H1 (cell line): ENCODE measurements around the gene ABTB1. TPM values are rescaled to one million over a fixed set of nuclear protein-coding genes. Genes with fewer than 3 reads are reported as not detected.

Source experiments
- CTCF ChIA-PET: fragments of 300-600 bp; sonication (Branson Sonifier 250); formaldehyde crosslinking; loops from one replicate; lab custom pipeline; 2021; ENCODE audit not compliant: partially characterized antibody; lab: Charles Lee
- POLR2A ChIA-PET: fragments of 300-600 bp; sonication (Branson Sonifier 250); formaldehyde crosslinking; loops from one replicate; lab custom pipeline; 2021; ENCODE audit warnings: inconsistent platforms; ENCODE audit not compliant: partially characterized antibody; lab: Charles Lee
- DNase-seq, 2 experiments: peaks; one replicate each; pipeline versions ENCODE4 v3.0.0 to v3.0.0-alpha.2; 2010 to 2022; ENCODE audit warnings: low spot score in 2 of 2, low read depth in 1 of 2, mixed read lengths in 1 of 2
- FAIRE-seq: peaks from 2 replicates; lab custom pipeline; 2011; peaks lifted over from hg19 to GRCh38; lab: Jason Lieb, UNC
- H2AFZ ChIP-seq: 2 replicates; pipeline ENCODE4 v1.8.1; 2012; ENCODE audit warnings: low read length, inconsistent platforms
- H2AK5ac ChIP-seq: 2 replicates; pipeline ENCODE4 v1.6.1; 2013; ENCODE audit warnings: low read depth, low read length
- H2BK120ac ChIP-seq: replicated peaks from 2 replicates; pipeline ENCODE3; 2013; ENCODE audit warnings: low read depth, low read length, inconsistent platforms
- H2BK12ac ChIP-seq: 2 replicates; pipeline ENCODE4 v1.6.1; 2013; ENCODE audit warnings: low read depth, low read length
- H2BK15ac ChIP-seq: 2 replicates; pipeline ENCODE4 v1.6.1; 2013; ENCODE audit warnings: low read length
- H2BK20ac ChIP-seq: 2 replicates; pipeline ENCODE4 v1.6.1; 2013; ENCODE audit warnings: low read length
- H2BK5ac ChIP-seq: 2 replicates; pipeline ENCODE4 v1.6.1; 2013; ENCODE audit warnings: low read depth, low read length
- H3K14ac ChIP-seq: 2 replicates; pipeline ENCODE4 v1.6.1; 2013; ENCODE audit warnings: inconsistent platforms; ENCODE audit not compliant: insufficient read length
- H3K18ac ChIP-seq: 2 replicates; pipeline ENCODE4 v1.6.1; 2013; ENCODE audit warnings: low read length; ENCODE audit errors: extremely low read depth
- H3K23ac ChIP-seq: 2 replicates; pipeline ENCODE4 v1.6.1; 2013; ENCODE audit warnings: inconsistent platforms; ENCODE audit not compliant: insufficient read length
- H3K23me2 ChIP-seq: 2 replicates; pipeline ENCODE4 v1.6.1; 2013; ENCODE audit warnings: low read depth, low read length
- H3K27ac ChIP-seq: 2 replicates; pipeline ENCODE4 v1.6.1; 2011; ENCODE audit warnings: low read depth, low read length, inconsistent platforms
- H3K27me3 ChIP-seq, 4 experiments: replicated peaks in 1 of 4; 1 replicate in 1 of 4; 2 replicates in 3 of 4; pipeline versions ENCODE4 v1.6.1 to v1.8.1; 2011 to 2013; ENCODE audit warnings: low read length in 3 of 4, mild to moderate bottlenecking in 3 of 4, inconsistent platforms in 2 of 4, mixed read lengths in 2 of 4, moderate library complexity in 1 of 4; ENCODE audit not compliant: control insufficient read depth in 3 of 4, insufficient read depth in 3 of 4; ENCODE audit errors: extremely low read depth in 1 of 4
- H3K36me3 ChIP-seq, 4 experiments: 2 replicates each; pipeline versions ENCODE4 v1.6.1 to v1.8.1; 2011 to 2013; ENCODE audit warnings: mild to moderate bottlenecking in 4 of 4, low read length in 3 of 4, moderate library complexity in 2 of 4, control low read depth in 1 of 4, inconsistent platforms in 1 of 4; ENCODE audit not compliant: insufficient read depth in 4 of 4, control insufficient read depth in 2 of 4
- H3K4ac ChIP-seq: replicated peaks from 2 replicates; pipeline ENCODE3; 2013; ENCODE audit warnings: low read length, low read depth, mixed read lengths, inconsistent platforms; ENCODE audit not compliant: insufficient read length
- H3K4me1 ChIP-seq, 4 experiments: replicated peaks in 1 of 4; 1 replicate in 1 of 4; 2 replicates in 3 of 4; pipeline versions ENCODE4 v1.6.1 to v1.8.1; 2011 to 2013; ENCODE audit warnings: low read length in 3 of 4, inconsistent platforms in 2 of 4, mixed read lengths in 1 of 4; ENCODE audit not compliant: insufficient read depth in 4 of 4, control insufficient read depth in 3 of 4
- H3K4me2 ChIP-seq, 2 experiments: 2 replicates each; pipeline versions ENCODE4 v1.6.1 to v1.8.1; 2011 to 2013; ENCODE audit warnings: low read depth in 2 of 2, low read length in 2 of 2, control low read depth in 1 of 2, inconsistent platforms in 1 of 2, mild to moderate bottlenecking in 1 of 2; ENCODE audit not compliant: insufficient read depth in 1 of 2
- H3K4me3 ChIP-seq, 4 experiments: fragments of 200-600, 300-600 bp in 1 of 4; sonication (generic), shearing (Covaris generic), sonication (Bioruptor Twin) in 1 of 4; 2 replicates each; pipeline versions ENCODE4 v1.5.1 to v1.8.1; 2011 to 2016; ENCODE audit warnings: low read length in 4 of 4, low read depth in 3 of 4, control low read depth in 2 of 4, inconsistent platforms in 2 of 4, mild to moderate bottlenecking in 2 of 4, mixed read lengths in 1 of 4, moderate library complexity in 1 of 4; ENCODE audit not compliant: insufficient read depth in 2 of 4; ENCODE audit errors: extremely low read depth in 1 of 4
- H3K56ac ChIP-seq: replicated peaks from 2 replicates; pipeline ENCODE3; 2013; ENCODE audit warnings: low read depth, mild to moderate bottlenecking, mixed read lengths, low read length, inconsistent platforms; ENCODE audit not compliant: insufficient read length
- H3K79me1 ChIP-seq: 2 replicates; pipeline ENCODE4 v1.6.1; 2013; ENCODE audit warnings: low read depth, low read length, control low read depth
- H3K79me2 ChIP-seq, 2 experiments: 2 replicates each; pipeline versions ENCODE4 v1.6.1 to v1.8.1; 2012 to 2013; ENCODE audit warnings: low read length in 2 of 2, mild to moderate bottlenecking in 2 of 2, inconsistent platforms in 1 of 2; ENCODE audit not compliant: insufficient read depth in 2 of 2, control insufficient read depth in 1 of 2
- H3K9ac ChIP-seq, 4 experiments: replicated peaks in 1 of 4; 1 replicate in 1 of 4; 2 replicates in 3 of 4; pipeline versions ENCODE4 v1.6.1 to v1.8.1; 2011 to 2013; ENCODE audit warnings: low read depth in 3 of 4, low read length in 3 of 4, control low read depth in 2 of 4, mild to moderate bottlenecking in 2 of 4, moderate library complexity in 2 of 4, inconsistent platforms in 1 of 4; ENCODE audit errors: extremely low read depth in 1 of 4
- H3K9me3 ChIP-seq, 2 experiments: 2 replicates each; pipeline versions ENCODE4 v1.6.1 to v1.8.1; 2012 to 2013; ENCODE audit warnings: mild to moderate bottlenecking in 2 of 2, moderate library complexity in 2 of 2, control low read depth in 1 of 2, inconsistent platforms in 1 of 2, low read depth in 1 of 2, low read length in 1 of 2, mixed read lengths in 1 of 2; ENCODE audit not compliant: insufficient read depth in 2 of 2
- H4K20me1 ChIP-seq, 2 experiments: replicated peaks in 1 of 2; 2 replicates each; pipeline versions ENCODE3 to v1.8.1; 2011 to 2013; ENCODE audit warnings: inconsistent platforms in 2 of 2, low read length in 2 of 2, mild to moderate bottlenecking in 1 of 2; ENCODE audit not compliant: insufficient read depth in 2 of 2, control insufficient read depth in 1 of 2
- H4K5ac ChIP-seq: 2 replicates; pipeline ENCODE4 v1.6.1; 2013; ENCODE audit warnings: low read length, low read depth, mixed read lengths, inconsistent platforms; ENCODE audit not compliant: insufficient read length
- H4K8ac ChIP-seq: 2 replicates; pipeline ENCODE4 v1.8.0; 2013; ENCODE audit warnings: mild to moderate bottlenecking, moderate library complexity, low read length, inconsistent platforms; ENCODE audit not compliant: insufficient read depth; ENCODE audit errors: extremely low read depth
- H4K91ac ChIP-seq: replicated peaks from 2 replicates; pipeline ENCODE3; 2013; ENCODE audit warnings: low read length, mixed read lengths, inconsistent platforms; ENCODE audit not compliant: insufficient read length
- GABPA ChIP-seq: IDR thresholded peaks from 2 replicates; pipeline ENCODE4 v1.6.1; 2011; ENCODE audit warnings: mild to moderate bottlenecking, low read length, moderate library complexity, borderline replicate concordance; ENCODE audit not compliant: insufficient read depth
- MAFK ChIP-seq: IDR thresholded peaks from 2 replicates; pipeline ENCODE4 v1.6.1; 2012; ENCODE audit warnings: low read depth, mild to moderate bottlenecking, improper control_type of control experiment, low read length
- NRF1 ChIP-seq: IDR thresholded peaks from 2 replicates; pipeline ENCODE4 v1.6.1; 2011; ENCODE audit warnings: mild to moderate bottlenecking, low read depth, low read length, improper control_type of control experiment
- POLR2A ChIP-seq, 2 experiments: IDR thresholded peaks; 1 replicate in 1 of 2; 2 replicates in 1 of 2; pipeline ENCODE4 v1.6.1; 2011; ENCODE audit warnings: low read depth in 2 of 2, low read length in 2 of 2, mild to moderate bottlenecking in 2 of 2; ENCODE audit errors: control extremely low read depth in 1 of 2
- RAD21 ChIP-seq, 2 experiments: IDR thresholded peaks in 1 of 2; conservative IDR thresholded peaks in 1 of 2; 2 replicates each; pipeline ENCODE4 v1.6.1; 2011; ENCODE audit warnings: low read depth in 2 of 2, low read length in 2 of 2, improper control_type of control experiment in 1 of 2, inconsistent platforms in 1 of 2, mild to moderate bottlenecking in 1 of 2, moderate library complexity in 1 of 2
- RFX5 ChIP-seq: IDR thresholded peaks from 2 replicates; pipeline ENCODE4 v1.6.1; 2011; ENCODE audit warnings: low read depth, low read length, improper control_type of control experiment, borderline replicate concordance
- SAP30 ChIP-seq: fragments of 300-600 bp; sonication (generic); IDR thresholded peaks from 2 replicates; pipeline ENCODE4 v1.7.1; 2012; ENCODE audit warnings: low read length, moderate library complexity, mild to moderate bottlenecking, inconsistent platforms; ENCODE audit not compliant: insufficient read depth, insufficient replicate concordance
- SP2 ChIP-seq: IDR thresholded peaks from 2 replicates; pipeline ENCODE4 v1.6.1; 2012; ENCODE audit warnings: mild to moderate bottlenecking, low read length, inconsistent platforms
- TCF12 ChIP-seq: IDR thresholded peaks from 2 replicates; pipeline ENCODE4 v1.6.1; 2011; ENCODE audit warnings: low read depth, mild to moderate bottlenecking, low read length
- USF2 ChIP-seq: IDR thresholded peaks from 2 replicates; pipeline ENCODE4 v1.6.1; 2011; ENCODE audit warnings: low read length, improper control_type of control experiment
- WGBS, 2 experiments: shearing (Covaris generic) in 1 of 2; methylation state at CpG; one replicate each; pipeline versions ENCODE4 v1.1.6 to v1.1.7; 2013 to 2015; ENCODE audit warnings: low lambda C conversion rate in 2 of 2, mixed read lengths in 2 of 2, inconsistent platforms in 1 of 2, low coverage in 1 of 2, missing lambda C conversion rate in 1 of 2; ENCODE audit not compliant: insufficient replicate concordance in 2 of 2, insufficient coverage in 1 of 2, insufficient read length in 1 of 2; ENCODE audit errors: extremely low coverage in 1 of 2, missing lambda C conversion rate in 1 of 2; 5-methylcytosine and 5-hydroxymethylcytosine counted together
- polyA plus RNA-seq, 7 experiments: library from polyadenylated mRNA; depleted of rRNA in 3 of 7; stranded (reverse) in 5 of 7; unstranded in 2 of 7; fragments of >200 nt in 5 of 7; fragments of 200-250 nt in 2 of 7; gene quantifications; 1 replicate in 5 of 7; 2 replicates in 1 of 7; 4 replicates in 1 of 7; pipeline versions ENCODE4 v1.2.1 to v1.2.3, GENCODE V29; 2011 to 2013; ENCODE audit warnings: missing spikeins in 2 of 7, mixed read lengths in 2 of 7
- total RNA-seq: library from RNA; stranded (reverse); fragmentation: NEBNext Ultra II Directional; extraction: Animal tissue kit (Norgen Biotek cat#: 25700); gene quantifications from 2 replicates; pipeline ENCODE4 v1.2.1, GENCODE V29; 2021

ABTB1 gene
- total and polyA plus RNA-seq, 2 of the 8 experiments (the other 6 are each of a cell fraction or from before 2014, with no cell fraction given) = 7.1 to 9.4 TPM

GRCh38 chr3:127690823-127691452 lies 18.2 kb downstream of the ABTB1 start:
- no peak overlapping the region for H4K91ac ChIP-seq
- no peak overlapping the region for H3K18ac ChIP-seq
- no peak overlapping the region for H3K4me2 ChIP-seq
- H3K56ac ChIP-seq = no peak overlapping the region
- no peak overlapping the region for H2BK5ac ChIP-seq
- H3K9me3 ChIP-seq = no peaks in the 10 kb centered on the region
- H3K79me2 ChIP-seq = no peaks in the 10 kb centered on the region
- FAIRE-seq = no peak
- no peak overlapping the region for H3K4me3 ChIP-seq
- POLR2A ChIA-PET = interaction anchor here (0.8 to 1.6 kb wide), 3 partner anchors 93 to 132 kb away, joined by 3 to 4 read pairs (median 3); partner anchors contain the start of gene MCM2
- H3K27me3 ChIP-seq = no peaks in the 10 kb centered on the region
- H3K23ac ChIP-seq = no peak overlapping the region
- H2BK20ac ChIP-seq = no peak overlapping the region
- peaks cover 0 to 22% (median 5%) of the 10 kb centered on the region in 4 experiments; a peak in 6 of 7 replicates for H3K4me1 ChIP-seq
- 86% methylated on average over 4 of the region's 4 CpGs; no CpG with 5 or more reads in 1 of the 2 experiments for WGBS, 2 experiments
- H3K14ac ChIP-seq = no peak overlapping the region
- H2AFZ ChIP-seq = no peak overlapping the region
- no peak overlapping the region for H2BK120ac ChIP-seq
- no peak overlapping the region for H2AK5ac ChIP-seq
- no peaks in the 10 kb centered on the region for H3K79me1 ChIP-seq
- H4K5ac ChIP-seq = no peak overlapping the region
- H3K4ac ChIP-seq = no peak overlapping the region
- H4K8ac ChIP-seq = no peak overlapping the region
- no peaks in the 10 kb centered on the region for H3K36me3 ChIP-seq
- CTCF ChIA-PET = interaction anchor here (0.7 to 12.8 kb wide), 36 partner anchors 8 to 280 kb away, joined by 3 to 172 read pairs (median 3); partner anchors contain the start of genes ABTB1 and MGLL
- no peak overlapping the region for H3K27ac ChIP-seq
- H3K9ac ChIP-seq = no peak overlapping the region
- H2BK15ac ChIP-seq = peak overlapping the region; percentile 53; the same call in 1 of the 2 replicates
- no peaks in the 10 kb centered on the region for H4K20me1 ChIP-seq
- H3K23me2 ChIP-seq = peaks cover 14% of the 10 kb centered on the region; the same call in 1 of the 2 replicates
- peak overlapping the region; percentile 92; the same call in 1 of the 2 replicates for H2BK12ac ChIP-seq
- DNase-seq = peak in 1 of 2 experiments; percentile 62
- TF ChIP-seq NRF1 (no peak), SAP30 (no peak), TCF12 (no peak), SP2 (no peak), POLR2A (IDR thresholded peaks at IDR 0.05; ENCODE audit: control extremely low read depth in 1 of 2, low read depth in 2 of 2, low read length in 2 of 2) (no peak), RAD21 (IDR thresholded peaks at IDR 0.05 in 1 of 2, conservative IDR thresholded peaks at IDR 0.05 in 1 of 2; ENCODE audit: low read depth in 2 of 2, low read length in 2 of 2) (peak; percentile 80 to 90), USF2 (no peak), GABPA (0 out of 2 replicates have a peak, but pooled peaks have one; percentile 26), RFX5 (no peak), MAFK (no peak)
